ENCODE measurements around the gene DDT.
"Not testable (repeated sequence)": the region's sequence is repeated elsewhere in the genome, so short reads cannot be mapped to it uniquely, and the experiment has no call there.

DDT gene

DNA sequence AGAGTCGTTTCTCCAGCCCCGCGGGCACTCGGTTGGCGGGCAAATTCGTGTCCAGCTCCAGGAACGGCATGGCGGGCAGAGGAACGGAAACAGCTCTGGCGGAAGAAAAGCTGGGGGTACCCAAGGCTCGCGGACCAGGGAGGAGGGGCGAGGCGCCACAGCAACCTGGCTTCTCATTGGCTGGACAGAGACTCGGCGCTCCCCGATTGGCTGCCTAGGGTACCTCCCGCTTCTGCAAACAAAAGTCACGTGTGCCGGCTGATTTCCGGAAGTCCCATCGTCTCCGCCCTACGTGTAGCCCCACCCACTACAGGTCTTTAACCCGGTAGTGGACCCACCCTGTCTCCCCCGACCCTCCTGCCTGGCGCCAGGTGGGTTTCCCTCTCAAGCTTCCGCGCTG is at the start of gene DDT:
Gene DDT, minus strand, starts transcription at position 97 of the 400 bp plus-strand sequence. Its CDS starts 27 bp downstream, at position 70.
- DNase-seq, result not testable (repeated sequence)

DNA sequence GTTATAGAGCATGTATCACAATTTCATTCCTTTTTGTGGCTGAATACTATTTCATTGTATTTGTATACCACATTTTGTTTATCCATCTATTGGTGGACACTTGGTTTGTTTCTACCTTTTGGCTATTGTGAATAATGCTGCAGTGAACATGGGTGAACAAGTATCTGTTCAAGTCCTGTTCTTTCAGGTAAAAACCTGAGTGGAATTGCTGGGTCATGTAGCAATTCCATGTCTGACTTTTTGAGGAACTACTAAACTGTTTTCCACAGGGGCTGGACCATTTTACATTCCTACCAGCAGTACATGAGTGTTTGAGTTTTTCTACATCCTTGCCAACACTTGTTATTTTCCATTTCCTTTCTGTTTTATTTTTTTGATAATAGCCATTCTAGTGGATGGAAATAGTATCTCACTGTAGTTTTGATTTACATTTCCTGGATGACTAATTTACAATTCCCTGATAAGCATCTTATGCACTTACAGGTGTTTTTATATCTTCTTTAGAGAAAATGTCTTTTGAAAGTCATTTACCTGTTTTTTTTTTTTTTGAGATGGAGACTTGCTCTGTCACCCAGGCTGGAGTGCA is 49.1 kb upstream of the DDT start:
- DNase-seq, result no peak

DNA sequence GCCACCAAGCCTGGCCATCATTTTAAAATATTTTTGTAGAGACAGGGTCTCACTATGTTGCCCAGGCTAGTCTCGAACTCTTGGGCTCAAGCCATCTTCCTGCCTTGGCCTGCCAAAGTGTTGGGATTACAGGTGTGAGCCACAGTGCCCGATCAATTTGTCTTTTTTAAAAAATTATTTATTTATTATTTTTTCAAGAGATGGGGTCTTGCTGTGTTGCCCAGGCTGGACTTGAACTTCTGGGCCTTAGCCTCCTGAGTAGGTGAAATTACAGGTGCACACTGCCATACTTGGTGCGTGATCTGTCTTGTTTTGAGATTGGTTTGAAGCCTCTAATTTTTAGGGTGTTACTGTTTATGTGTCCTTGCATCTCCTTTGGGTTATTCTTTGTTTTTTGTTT is 47.1 kb upstream of the DDT start:
- no peak for DNase-seq

DNA sequence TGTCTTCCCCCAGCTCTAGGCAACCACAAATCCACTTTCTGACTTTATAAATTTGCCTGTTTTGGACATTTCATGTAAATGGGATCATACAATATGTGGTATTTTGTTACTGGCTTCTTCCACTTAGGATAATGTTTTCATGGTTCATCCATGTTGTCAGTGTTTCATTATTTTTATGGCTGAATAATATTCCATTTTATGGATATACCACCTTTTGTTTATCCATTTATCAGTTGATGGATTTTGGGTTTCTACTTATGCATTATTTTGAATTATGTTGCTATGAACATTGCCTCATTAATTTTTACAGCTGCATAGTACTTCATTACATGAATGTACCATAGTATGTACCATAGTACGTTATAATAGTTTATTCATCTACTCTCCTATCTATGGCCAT is 41.9 kb upstream of the DDT start:
- no peak for DNase-seq

DNA sequence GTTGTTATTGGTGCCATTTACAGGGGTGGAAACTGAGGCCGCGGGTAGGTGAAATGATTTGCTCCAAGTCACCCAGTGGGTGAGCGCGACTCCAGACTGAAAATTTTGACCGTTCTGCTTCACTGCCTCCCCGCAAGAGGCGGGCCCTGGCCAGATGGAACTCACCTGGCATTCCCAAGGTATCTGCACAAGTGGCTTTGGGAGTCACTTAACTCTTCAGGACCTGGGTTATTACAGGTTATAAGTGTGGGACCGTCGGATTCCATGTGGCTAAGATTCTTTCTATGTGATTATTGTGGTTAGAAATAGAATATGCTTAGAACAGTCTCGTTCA is 37.5 kb upstream of the DDT start:
- no peak for DNase-seq

DNA sequence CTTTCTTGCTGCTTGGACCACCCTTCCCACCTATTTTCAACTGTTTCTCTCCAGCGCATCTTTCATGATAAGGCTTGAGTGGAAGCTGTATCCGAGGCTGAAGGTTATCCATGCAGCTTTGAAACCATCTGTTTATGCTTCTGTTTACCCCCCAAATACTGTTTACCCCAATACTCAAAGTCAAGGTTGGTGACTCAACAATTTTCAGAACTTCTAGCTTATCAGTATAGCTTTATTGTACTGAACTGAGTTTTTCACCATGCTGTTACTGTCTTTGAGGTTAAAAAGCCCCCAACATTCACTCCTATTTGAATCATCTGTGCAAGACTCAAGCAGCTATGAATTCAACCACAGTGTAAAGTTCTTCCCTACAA is 35.8 kb upstream of the DDT start:
- DNase-seq, result no peak

DNA sequence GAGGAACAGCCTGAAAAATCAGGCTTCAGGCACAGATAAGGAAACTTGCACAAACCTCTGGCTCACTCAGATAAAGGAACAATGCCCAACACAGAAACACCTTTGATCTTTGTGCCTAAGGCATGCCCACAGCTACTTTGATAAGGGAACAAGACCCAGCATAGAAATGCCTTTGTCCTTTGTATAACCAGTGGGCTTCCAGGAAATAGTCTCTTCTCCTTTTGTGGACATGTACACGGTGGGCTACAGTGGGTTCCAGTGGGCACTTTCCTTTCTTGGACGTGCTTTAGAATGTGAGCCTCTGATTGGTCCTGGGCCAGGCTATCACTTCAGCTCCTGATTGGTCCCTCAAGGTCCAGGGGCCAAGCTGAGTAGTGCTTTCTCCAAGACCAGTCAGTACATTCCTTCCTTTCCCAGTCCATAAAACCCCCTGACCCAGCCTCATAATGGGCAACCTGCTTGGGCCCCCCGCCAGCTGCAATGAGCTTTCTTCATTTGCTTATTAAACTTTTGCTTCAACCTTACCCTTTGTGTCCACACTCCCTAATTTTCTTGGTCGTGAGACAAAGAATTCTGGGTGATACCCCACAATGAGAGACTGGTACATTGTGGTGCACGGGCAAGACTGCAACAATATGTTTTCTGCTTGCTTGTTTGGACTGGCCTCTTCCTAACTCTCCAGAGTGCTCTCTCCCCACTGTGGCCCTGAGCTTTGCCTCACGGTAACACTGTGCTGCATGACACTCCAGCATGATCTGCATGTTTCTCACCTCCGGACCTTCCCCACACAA is 35.2 kb upstream of the DDT start:
- DNase-seq, result no peak

DNA sequence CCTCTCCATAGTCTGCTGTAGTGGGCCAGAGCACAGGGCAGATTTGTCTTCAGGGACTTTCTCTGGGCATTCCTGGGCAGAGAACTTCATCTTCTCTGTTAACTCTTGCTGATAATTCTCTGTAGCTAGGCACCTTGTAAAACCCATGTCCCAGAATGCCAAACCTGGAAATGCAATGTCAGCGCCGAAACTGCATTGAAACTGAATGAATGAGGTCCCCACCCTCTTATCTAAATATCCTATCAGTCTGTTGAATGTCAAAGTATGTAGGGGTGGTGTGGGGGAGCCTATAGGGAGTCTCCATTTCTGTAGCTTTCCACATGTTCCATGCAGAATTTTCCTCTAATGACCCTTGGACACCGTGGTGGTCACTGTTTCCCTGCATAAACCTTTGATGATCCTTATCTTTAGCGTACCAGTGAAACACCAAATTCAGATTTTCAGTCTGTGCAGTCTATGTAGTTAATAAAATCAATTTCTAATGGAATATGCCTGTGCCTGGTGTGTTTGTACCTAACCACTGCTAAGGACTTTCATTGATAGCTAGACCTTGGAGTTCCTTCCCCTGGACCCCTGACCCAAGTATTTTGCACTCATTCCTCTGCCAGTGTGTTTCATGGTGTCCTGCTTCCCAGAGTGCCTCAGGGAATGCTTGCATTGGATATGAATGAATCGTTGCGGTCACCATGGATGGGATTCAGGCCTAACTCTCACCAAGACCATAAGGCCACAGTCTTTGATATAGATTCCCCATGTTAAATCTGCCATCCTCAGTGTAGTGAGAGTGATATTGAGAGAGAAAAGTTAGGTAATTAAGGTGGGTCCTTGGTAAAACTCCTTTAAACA is 34.4 kb upstream of the DDT start:
- DNase-seq, result no peak

DNA sequence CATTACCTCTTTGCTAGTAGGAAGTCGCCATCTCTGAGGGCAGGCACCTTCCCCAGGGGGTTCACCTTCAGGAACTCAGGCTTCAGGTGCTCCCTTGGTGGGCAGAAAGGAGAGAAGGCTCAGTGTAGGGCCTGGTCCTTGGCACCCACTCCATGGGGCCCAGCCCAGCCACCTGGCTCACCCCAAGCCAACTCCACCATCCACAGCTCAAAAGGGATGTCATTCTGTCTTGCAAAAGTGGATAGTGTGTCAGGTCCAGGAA is 33.7 kb upstream of the DDT start:
- DNase-seq, result no peak

DNA sequence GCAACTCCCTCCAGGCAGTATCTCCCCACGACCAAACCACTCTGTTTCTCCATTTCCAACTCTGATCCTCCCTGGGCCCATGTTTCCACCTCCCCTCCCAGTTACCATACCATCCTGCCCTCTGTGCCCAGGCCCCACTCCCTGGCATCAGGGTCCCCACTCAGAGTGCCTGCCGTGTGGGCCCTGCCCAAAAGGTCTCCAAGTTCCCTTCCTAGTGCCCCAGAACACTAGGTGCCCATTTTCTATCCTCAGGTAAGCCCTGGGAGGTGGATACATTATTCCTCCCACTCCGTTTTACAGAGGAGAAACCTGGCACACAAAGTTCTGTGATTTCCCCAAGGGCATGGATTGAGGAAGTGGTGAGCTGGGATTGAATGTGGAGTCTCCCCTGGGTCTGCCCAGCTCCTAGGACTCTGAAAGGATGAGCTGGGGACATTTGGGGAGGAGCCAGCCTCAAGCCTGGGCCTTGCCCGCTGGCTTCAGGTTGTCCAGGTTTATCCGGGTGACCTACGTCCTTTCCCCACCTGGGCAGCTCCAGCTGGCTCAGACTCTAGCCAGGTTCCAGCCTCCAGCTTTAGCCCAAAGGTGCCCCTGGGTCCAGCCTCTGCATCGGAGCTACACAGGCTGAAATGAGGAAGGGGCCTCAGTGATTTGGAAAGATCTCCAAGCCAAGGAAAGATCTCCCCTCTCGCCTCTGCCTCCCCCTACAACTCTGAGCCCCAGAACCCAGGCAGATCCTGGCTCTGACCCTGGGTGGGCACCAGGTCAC is 33.2 kb upstream of the DDT start:
- DNase-seq, result no peak

DNA sequence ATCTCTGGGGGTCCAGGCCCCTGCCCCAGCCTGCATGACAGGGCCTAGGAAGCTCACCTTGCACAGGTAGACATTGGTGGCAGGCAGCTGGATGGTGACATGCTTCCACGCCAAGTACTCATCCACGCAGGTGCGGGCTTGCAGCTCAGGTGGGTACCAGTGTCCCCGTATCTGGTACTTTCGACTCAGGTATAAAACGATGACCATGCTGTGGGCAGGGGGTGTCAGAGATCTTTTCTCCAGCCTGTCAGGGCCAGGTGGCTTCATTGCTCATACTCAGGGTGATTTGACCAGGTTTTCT is 32.6 kb upstream of the DDT start:
- no peak for DNase-seq

DNA sequence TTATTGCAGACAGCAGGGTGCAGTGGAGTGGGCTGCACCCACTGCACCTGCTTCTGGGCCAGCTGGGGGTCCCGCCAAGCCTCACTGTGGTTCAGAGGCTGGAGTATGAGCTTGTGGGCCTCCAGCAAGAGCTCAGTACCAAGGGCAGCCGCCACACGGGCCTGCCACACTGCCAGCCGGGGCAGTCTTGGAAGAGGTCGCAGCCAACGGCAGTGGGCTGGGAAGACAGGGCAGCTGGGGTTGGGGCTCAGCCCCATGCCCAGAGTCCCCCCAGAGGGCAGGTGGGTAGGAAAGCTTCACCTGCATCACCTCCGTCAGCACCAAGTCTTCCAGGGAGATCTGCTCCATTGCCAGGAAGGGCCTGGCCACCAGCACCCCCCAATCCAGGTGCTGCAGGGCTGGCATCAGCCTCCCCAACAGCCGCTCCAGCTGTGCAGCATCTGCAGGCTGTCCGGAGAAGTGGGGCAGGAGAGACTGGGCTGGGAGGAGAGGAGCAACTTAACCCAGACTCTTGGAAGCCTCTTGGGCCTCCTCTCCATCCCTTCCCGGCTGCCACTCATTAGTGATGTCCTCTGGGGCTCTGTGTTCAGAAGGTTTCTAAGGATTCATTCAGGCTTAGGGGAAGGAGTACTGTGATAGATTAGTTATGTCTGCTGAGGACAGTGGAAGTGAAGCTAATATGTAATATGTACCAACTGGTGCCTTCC is 32.1 kb upstream of the DDT start:
- no peak for DNase-seq

DNA sequence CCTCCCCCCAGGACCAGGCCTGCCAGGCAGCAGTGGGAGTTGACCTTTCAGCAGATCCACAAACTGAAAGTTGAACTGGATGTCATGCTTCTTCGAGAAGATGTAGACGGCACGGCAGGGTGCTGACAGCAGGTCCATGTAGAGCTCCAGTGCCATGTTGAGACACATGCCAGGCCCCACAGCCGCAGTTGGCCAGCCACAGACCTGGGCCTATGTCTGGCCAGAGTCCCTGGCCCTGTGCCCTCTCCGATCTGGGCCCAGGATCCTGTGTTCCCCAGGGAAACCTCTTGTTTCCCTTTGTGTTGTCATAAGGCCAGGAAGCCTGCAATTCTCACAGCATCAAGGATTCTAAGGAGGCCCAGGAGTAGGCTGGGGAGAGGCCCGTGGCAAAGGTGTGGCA is 31.0 kb upstream of the DDT start, which contains the start of gene GSTT4:
Gene GSTT4, minus strand, starts transcription at position 253 of the 400 bp plus-strand sequence. Its CDS starts 97 bp downstream, at position 156.
- peak; percentile 28 to 90 for DNase-seq

DNA sequence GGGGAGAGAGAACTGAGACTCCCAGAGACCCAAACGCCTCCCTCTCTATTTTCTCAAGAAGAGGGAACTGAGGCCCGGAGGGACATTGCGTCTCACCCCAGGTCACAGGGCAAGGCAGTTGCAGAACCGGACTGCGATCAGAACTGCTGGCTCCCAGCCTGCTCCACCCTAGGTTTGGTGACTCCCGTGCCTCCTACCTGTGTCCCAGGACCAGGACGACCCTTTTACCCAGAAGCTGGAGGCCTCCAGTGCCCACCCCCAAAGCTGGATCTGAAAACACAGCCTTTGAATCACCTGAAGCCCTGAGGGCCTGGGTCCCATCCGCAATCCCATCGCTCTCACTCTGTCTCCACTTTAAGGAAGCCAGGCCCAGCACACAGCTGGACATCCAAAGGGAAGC is 29.6 kb upstream of the DDT start:
- DNase-seq, result no peak

DNA sequence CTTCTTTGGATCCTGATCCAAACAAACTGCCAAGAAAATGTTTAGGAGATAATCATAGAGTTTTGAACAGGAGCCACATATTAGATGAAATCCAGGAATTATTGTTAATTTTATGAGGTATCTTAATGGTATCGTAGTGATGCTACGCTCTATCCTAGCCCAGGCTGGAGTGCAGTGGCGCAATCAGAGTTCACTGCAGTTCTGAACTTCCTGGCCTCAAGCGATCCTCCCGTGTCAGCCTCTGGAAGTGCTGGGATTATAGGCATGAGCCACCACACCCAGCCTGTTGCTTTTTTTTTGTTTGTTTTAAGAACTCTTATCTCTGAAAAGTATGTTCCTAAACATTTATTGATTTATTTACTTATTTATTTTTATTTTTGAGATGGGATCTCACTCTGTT is 28.6 kb upstream of the DDT start:
- DNase-seq, result no peak

DNA sequence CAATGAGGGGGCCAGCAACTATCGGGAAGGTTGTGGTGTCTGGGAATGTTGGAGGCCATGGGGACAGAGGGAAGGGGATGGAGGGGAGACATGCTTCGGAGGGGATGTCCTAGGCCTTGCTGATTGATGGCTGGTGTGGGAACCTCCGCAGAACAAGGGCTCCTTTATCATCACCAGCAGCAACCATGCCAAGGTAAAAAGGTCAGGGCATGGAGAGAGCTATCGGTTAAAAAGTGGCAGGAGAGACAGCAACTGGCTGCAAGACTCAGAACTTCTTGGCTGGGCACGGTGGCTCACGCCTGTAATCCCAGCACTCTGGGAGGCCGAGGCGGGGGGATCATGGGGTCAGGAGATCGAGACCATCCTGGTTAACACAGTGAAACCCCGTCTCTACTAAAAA is 28.0 kb upstream of the DDT start:
- DNase-seq, result no peak

DNA sequence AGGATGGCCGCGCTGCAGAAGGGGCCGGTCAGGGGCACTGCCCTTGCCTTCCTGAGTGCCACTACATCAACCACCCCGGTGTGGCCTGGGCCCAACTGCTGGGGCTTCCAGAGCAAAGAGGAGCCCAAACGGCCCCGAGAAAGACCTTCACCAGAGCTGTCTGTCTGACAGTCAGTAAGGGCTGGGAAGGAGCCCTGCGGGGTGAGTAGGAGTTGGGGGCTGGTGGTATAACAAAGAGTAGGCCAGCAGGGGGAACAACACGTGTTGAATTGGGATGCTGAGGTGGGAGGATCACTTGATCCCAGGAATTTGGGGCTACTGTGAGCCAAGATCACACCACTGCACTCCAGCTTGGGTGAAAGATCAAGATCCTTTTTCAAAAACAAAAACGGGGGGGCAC is 27.1 kb upstream of the DDT start:
- no peak for DNase-seq

DNA sequence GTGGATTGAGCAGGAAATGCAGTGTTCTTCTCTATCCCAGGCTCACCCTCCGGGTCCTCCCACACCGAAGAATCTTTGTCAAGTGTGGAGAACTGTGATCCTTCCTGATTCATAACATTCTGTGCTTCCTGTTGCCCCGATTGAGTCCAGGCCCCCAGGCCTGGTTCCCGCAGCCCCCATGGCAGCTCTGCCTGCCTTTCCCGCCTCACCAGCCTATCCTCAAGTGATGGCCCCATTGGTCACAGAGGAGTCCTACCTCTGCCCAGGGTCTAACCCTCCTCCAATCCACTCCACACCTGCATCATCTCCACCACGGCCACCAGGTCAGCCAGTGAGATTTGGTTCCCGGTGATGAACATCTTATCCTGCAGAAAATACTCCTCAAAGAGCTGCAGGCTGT is 25.5 kb upstream of the DDT start:
- not testable (repeated sequence) for DNase-seq

DNA sequence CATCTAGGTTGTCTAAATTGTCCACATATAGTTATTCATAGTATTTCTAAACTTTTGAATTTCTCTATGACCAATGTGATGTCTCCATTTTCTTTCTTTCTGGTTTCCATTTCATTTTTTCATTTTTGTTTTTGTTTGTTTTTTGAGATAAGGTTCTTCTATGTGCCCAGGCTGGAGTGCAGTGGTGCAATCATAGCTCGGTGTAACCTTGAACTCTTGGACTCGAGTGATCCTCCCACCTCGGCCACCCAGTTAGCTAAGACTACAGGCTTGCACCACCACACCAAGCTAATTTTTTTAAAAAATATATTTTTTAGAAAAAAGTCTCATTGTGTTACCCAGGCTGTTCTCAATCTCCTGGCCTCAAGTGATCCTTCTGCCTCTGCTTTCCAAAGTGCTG is 22.9 kb upstream of the DDT start:
- DNase-seq, result no peak

DNA sequence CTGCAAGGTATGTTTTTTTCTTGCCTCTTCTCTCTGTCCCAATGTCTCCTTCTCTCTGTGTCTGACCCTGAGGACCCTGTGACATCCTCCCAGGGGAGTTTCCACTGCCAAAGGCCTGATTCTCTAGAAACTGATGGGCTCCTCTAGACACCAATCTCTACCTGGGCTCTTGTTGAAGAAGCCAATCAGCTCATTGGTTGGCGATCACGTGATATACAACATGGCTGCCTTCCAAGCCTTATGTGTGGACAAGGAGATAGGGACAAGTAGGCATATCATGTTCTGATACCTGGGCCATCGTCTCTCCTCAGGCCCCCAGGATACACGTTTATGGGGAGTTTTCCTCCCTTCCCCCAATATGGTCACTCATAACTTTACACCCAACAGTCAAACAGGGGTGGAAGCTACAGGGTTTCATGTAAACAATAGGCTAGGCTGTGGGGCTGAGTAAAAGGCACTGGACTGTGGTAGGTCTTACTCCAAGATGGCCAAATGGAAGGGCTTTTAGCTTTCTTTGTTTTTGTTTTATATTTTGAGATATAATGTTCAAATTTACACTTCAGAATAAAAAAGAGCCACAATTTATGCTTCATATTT is 19.4 kb upstream of the DDT start:
- not testable (repeated sequence) for DNase-seq

DNA sequence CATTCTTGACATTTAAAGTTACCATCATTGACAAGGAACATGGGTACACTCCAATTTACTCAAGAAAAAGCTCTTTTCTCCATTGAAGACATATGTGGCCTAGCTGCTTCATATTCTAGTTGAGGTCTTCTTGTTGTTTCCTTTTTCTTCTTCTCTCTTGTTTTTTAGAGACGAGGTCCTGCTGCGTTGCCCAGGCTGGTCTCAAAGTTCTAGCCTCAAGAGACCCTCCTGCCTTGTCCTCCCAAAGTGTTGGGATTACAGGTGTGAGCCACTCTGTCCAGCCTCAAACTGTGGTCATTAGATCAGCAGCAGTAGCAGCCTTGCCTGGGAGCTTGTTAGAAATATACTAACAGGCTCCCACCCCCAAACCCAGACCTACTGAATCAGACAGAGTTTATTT is 18.8 kb upstream of the DDT start:
- not testable (repeated sequence) for DNase-seq

DNA sequence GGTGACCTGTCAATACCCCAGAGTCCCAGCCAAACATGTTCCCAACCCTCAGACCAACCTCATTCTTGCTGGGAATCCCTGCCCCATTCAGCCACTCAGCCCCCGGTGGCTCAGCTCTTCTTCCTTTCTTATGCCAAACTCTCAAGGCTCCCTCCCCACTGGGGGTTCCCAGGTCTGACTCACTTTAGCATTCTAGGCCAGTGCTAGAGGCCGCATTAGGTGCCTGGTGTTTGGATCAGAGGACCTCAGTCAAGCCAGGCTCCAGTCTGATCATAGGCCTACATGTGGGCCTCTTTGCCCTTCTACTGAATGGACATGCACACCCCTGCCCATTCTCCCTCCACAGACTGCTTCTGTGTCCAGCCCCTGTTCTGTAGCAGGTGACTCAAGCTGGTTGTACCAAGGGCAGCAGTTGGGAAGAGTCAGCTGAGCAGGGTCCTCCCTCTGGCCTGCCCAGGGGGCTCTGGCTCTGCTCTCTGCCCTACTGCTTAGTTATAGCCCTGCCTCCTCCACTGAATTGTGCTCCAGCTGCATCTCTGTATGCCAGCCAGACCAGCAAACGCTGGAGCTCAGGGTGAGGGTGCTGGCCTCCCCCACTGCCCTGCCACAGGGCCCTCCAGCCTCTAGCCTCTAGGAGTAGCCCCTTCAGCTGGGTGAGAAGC is 15.5 kb upstream of the DDT start:
- DNase-seq, result not testable (repeated sequence)

Measured in NCI-H446 (cell line).